HCT116 (cell line): ENCODE results near the gene FAR2. TPM values are rescaled to one million over a fixed set of nuclear protein-coding genes. Genes with fewer than 3 reads are reported as not detected.

Source experiments
- ATAC-seq: fragments of 200-7000 bp; cut with Tn5 transposase; 2 replicates; pipeline ENCODE4 v1.9.1; 2020; ENCODE audit warnings: mild to moderate bottlenecking, moderate library complexity
- BruUV-seq: library from RNA; stranded (reverse); fragments of 400-500 nt; replicated peaks from 2 replicates; lab custom pipeline; 2021; lab: Mats Ljungman, UMichigan
- CTCF ChIA-PET: fragments of 300-600 bp; sonication (Branson Sonifier 250); formaldehyde crosslinking; loops from one replicate; lab custom pipeline; 2021; ENCODE audit warnings: antibody characterized with exemption; lab: Charles Lee
- POLR2A ChIA-PET: fragments of 300-600, 350-600 bp; sonication (Branson Sonifier 250); formaldehyde crosslinking; loops from one replicate; lab custom pipeline; 2021; ENCODE audit warnings: antibody characterized with exemption; lab: Charles Lee
- RAD21 ChIA-PET, 2 experiments: fragments of 300-600 bp; sonication (Branson Sonifier 250); formaldehyde crosslinking; loops; one replicate each; lab custom pipeline; 2023; ENCODE audit warnings: low total read pairs in 2 of 2; ENCODE audit not compliant: uncharacterized antibody in 2 of 2, unreplicated experiment in 2 of 2, low non-redundant PET in 1 of 2; lab: Charles Lee
- DNase-seq: peaks from one replicate; pipeline ENCODE4 v3.0.0-alpha.2; 2010; ENCODE audit warnings: low read depth, low spot score
- H2AFZ ChIP-seq: fragments of 200-600 bp; shearing (Covaris generic), sonication (generic); 2 replicates; pipeline ENCODE4 v1.6.1; 2017; ENCODE audit warnings: low read depth, mixed run types, mixed read lengths, antibody characterized with exemption, low read length; ENCODE audit not compliant: poor library complexity, severe bottlenecking
- H3K27ac ChIP-seq: 2 replicates; pipeline ENCODE4 v1.5.1; 2012; ENCODE audit warnings: low read depth, low read length
- H3K27me3 ChIP-seq: fragments of 200-600 bp; sonication (generic); 2 replicates; pipeline ENCODE4 v1.6.1; 2016; ENCODE audit warnings: mixed run types, low read length, mixed read lengths; ENCODE audit not compliant: insufficient read depth
- H3K36me3 ChIP-seq, 2 experiments: fragments of 200-500 bp in 1 of 2; fragments of 200-600 bp in 1 of 2; sonication (Bioruptor generic) in 1 of 2; sonication (generic) in 1 of 2; 2 replicates each; pipeline versions ENCODE4 v1.5.1 to v1.6.1; 2014 to 2016; ENCODE audit warnings: low read length in 2 of 2, inconsistent platforms in 1 of 2, mixed read lengths in 1 of 2, mixed run types in 1 of 2; ENCODE audit not compliant: insufficient read depth in 2 of 2, control insufficient read depth in 1 of 2
- H3K4me1 ChIP-seq, 2 experiments: fragments of 200-600 bp in 1 of 2; sonication (generic) in 1 of 2; 2 replicates each; pipeline versions ENCODE4 v1.5.1 to v1.6.1; 2012 to 2017; ENCODE audit warnings: low read length in 2 of 2, inconsistent platforms in 1 of 2, mild to moderate bottlenecking in 1 of 2, mixed read lengths in 1 of 2, mixed run types in 1 of 2, moderate library complexity in 1 of 2; ENCODE audit not compliant: insufficient read depth in 2 of 2, control insufficient read depth in 1 of 2
- H3K4me2 ChIP-seq: fragments of 200-600 bp; sonication (generic); 2 replicates; pipeline ENCODE4 v1.6.1; 2017; ENCODE audit warnings: mixed run types, low read length, mixed read lengths
- H3K4me3 ChIP-seq, 2 experiments: fragments of 200-600 bp in 1 of 2; sonication (generic) in 1 of 2; replicated peaks in 1 of 2; 2 replicates each; pipeline ENCODE4 v1.5.1; 2011 to 2016; ENCODE audit warnings: low read length in 2 of 2, control low read depth in 1 of 2, low read depth in 1 of 2, mild to moderate bottlenecking in 1 of 2, mixed read lengths in 1 of 2, mixed run types in 1 of 2
- H3K79me2 ChIP-seq: fragments of 200-600 bp; sonication (generic); 2 replicates; pipeline ENCODE4 v1.6.1; 2017; ENCODE audit warnings: mild to moderate bottlenecking, mixed run types, low read length, moderate library complexity, mixed read lengths; ENCODE audit not compliant: insufficient read depth
- H3K9ac ChIP-seq: fragments of 200-600 bp; sonication (generic); 2 replicates; pipeline ENCODE4 v1.6.1; 2016; ENCODE audit warnings: low read length, mixed read lengths
- H3K9me2 ChIP-seq: fragments of 200-600 bp; sonication (generic), shearing (Covaris generic); 2 replicates; pipeline ENCODE4 v1.6.1; 2017; ENCODE audit warnings: mixed run types, mild to moderate bottlenecking, moderate library complexity; ENCODE audit not compliant: insufficient read depth
- H3K9me3 ChIP-seq, 2 experiments: fragments of 200-500 bp in 1 of 2; fragments of 200-600 bp in 1 of 2; sonication (Bioruptor generic) in 1 of 2; sonication (generic) in 1 of 2; 2 replicates each; pipeline ENCODE4 v1.6.1; 2014 to 2017; ENCODE audit warnings: low read length in 2 of 2, mixed read lengths in 2 of 2, inconsistent platforms in 1 of 2, low read depth in 1 of 2, mild to moderate bottlenecking in 1 of 2, mixed run types in 1 of 2, moderate library complexity in 1 of 2; ENCODE audit not compliant: control insufficient read depth in 1 of 2, insufficient read depth in 1 of 2
- H4K20me1 ChIP-seq: fragments of 200-600 bp; sonication (generic), shearing (Covaris generic); 2 replicates; pipeline ENCODE4 v1.6.1; 2017; ENCODE audit warnings: mixed run types, mild to moderate bottlenecking, moderate library complexity; ENCODE audit not compliant: insufficient read depth
- CEBPB ChIP-seq: IDR thresholded peaks from 2 replicates; pipeline ENCODE4 v1.6.1; 2012; ENCODE audit warnings: low read depth
- CTCF ChIP-seq, 3 experiments: fragments of 200-600 bp in 1 of 3; sonication (generic) in 1 of 3; IDR thresholded peaks in 2 of 3; conservative IDR thresholded peaks in 1 of 3; 2 replicates each; pipeline ENCODE4 v1.5.1; 2012 to 2017; ENCODE audit warnings: low read depth in 2 of 3, low read length in 2 of 3, antibody characterized with exemption in 1 of 3, borderline replicate concordance in 1 of 3, control low read depth in 1 of 3, mild to moderate bottlenecking in 1 of 3, mixed read lengths in 1 of 3, mixed run types in 1 of 3, moderate library complexity in 1 of 3; ENCODE audit not compliant: insufficient read depth in 1 of 3
- EGR1 ChIP-seq: IDR thresholded peaks from 2 replicates; pipeline ENCODE4 v1.6.1; 2012; ENCODE audit warnings: low read depth
- ELF1 ChIP-seq: IDR thresholded peaks from 2 replicates; pipeline ENCODE4 v1.6.1; 2012; ENCODE audit warnings: low read depth, borderline replicate concordance
- POLR2AphosphoS5 ChIP-seq: IDR thresholded peaks from 2 replicates; pipeline ENCODE4 v1.6.1; 2011; ENCODE audit warnings: mild to moderate bottlenecking, low read depth, low read length, moderate library complexity
- REST ChIP-seq: IDR thresholded peaks from 2 replicates; pipeline ENCODE4 v1.6.1; 2012; ENCODE audit warnings: low read depth
- ZBTB33 ChIP-seq: IDR thresholded peaks from 2 replicates; pipeline ENCODE4 v1.6.1; 2011; ENCODE audit warnings: mild to moderate bottlenecking, low read length, moderate library complexity; ENCODE audit not compliant: insufficient replicate concordance; ENCODE audit errors: extremely low read depth
- ZFX ChIP-seq: fragments of 450-650 bp; IDR thresholded peaks from 2 replicates; pipeline ENCODE4 v1.6.1; 2017
- ZNF274 ChIP-seq: fragments of 200-500 bp; sonication (Bioruptor generic); IDR thresholded peaks from 2 replicates; pipeline ENCODE4 v1.6.1; 2014; ENCODE audit warnings: mild to moderate bottlenecking, low read depth, low read length, inconsistent platforms
- intact Hi-C: fragments of 100-400 bp; cut with micrococcal nuclease; formaldehyde crosslinking; loops from 2 replicates; pipeline ENCODE4 v1.10.0; 2022
- total RNA-seq: library from RNA; stranded (reverse); gene quantifications from one replicate; pipeline ENCODE4 v1.2.1, GENCODE V29; 2021; ENCODE audit not compliant: unreplicated experiment

Gene FAR2
- total RNA-seq, 1 experiment from 2014 or later: 9.7 TPM

DNA sequence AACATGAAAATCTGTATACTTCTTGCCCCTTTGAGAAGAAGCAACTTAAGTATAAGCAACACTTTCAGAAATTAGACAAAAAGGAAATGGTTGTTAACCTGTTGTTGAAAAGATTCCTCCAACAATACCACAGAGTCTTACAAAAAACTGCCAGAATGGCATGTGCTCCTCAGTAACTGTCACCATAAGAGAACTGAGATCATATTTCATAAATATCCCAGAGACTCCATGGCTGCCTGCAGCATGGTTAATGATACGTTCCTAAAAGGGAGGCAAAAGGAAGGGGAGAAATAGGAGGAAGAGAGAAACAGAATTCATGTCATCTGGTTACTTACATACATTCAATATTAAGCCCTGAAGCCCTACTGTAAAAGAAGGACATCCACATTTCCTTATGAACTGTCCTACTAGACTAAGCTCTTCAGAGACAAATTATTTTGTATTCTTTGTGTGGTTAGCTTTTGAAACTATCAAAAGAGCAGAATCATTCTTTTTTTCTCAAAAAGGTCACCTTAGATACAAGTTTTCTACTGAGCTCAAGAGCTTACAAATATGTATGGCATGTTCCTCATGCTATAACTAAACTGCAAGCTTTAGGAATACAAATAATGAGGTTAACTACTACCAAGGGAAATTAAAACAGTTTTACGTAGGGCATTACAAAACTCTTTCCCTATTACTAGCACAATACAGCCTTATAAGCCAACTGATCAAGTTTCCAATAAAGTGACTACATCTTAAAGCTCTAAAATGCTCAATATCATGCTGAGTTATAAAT, 194.1 kb downstream of the FAR2 start:
- ChIA-PET POLR2A (no interaction called here), CTCF (interaction anchor here (1.1 kb wide), 1 partner anchor 25 kb away, joined by 3 read pairs; no protein-coding TSS in a partner anchor), RAD21 (no interaction called here)
- Histone ChIP-seq H3K9me3 (no peaks in the 10 kb centered on the region), H2AFZ (no peak overlapping the region), H3K4me1 (no peaks in the 10 kb centered on the region), H3K79me2 (no peaks in the 10 kb centered on the region), H3K36me3 (peaks cover 5 to 19% of the 10 kb centered on the region in 2 experiments; a peak in 2 of 4 replicates), H3K4me2 (no peak overlapping the region), H3K27me3 (no peaks in the 10 kb centered on the region), H3K9me2 (no peaks in the 10 kb centered on the region), H4K20me1 (no peaks in the 10 kb centered on the region), H3K27ac (no peak overlapping the region), H3K4me3 (no peak overlapping the region), H3K9ac (no peak overlapping the region)
- no TSS peak for BruUV-seq
- no peak for TF ChIP-seq ZFX
- ATAC-seq (no peak), DNase-seq (no peak)
- intact Hi-C loops: no loop called here

- CTCF ChIA-PET: no interaction called here
- Histone ChIP-seq H4K20me1 (0 out of 2 replicates have a peak, but pooled peaks cover 8% of the 10 kb centered on the region), H3K27me3 (no peaks in the 10 kb centered on the region), H2AFZ (no peak overlapping the region), H3K79me2 (no peaks in the 10 kb centered on the region), H3K4me1 (no peaks in the 10 kb centered on the region), H3K9ac (no peak overlapping the region), H3K36me3 (peaks cover 5 to 14% of the 10 kb centered on the region in 2 experiments; a peak in 1 of 4 replicates), H3K4me2 (no peak overlapping the region), H3K27ac (no peak overlapping the region), H3K9me3 (no peaks in the 10 kb centered on the region), H3K4me3 (no peak overlapping the region), H3K9me2 (no peaks in the 10 kb centered on the region)
- no TSS peak for BruUV-seq
- ATAC-seq (no peak), DNase-seq (no peak)
- POLR2A ChIA-PET: no interaction called here
- RAD21 ChIA-PET: no interaction called here
- intact Hi-C loops: no loop called here
- no peak for TF ChIP-seq POLR2AphosphoS5
- no peak for TF ChIP-seq EGR1
- TF ChIP-seq ZNF274: no peak
- no peak for TF ChIP-seq CTCF (IDR thresholded peaks at IDR 0.05 in 2 of 3, conservative IDR thresholded peaks at IDR 0.05 in 1 of 3; ENCODE audit: borderline replicate concordance in 1 of 3, insufficient read depth in 1 of 3, low read depth in 2 of 3, low read length in 2 of 3)
- TF ChIP-seq CEBPB: no peak
- no peak for TF ChIP-seq ZBTB33
- no peak for TF ChIP-seq ELF1
- no peak for TF ChIP-seq REST
- TF ChIP-seq ZFX: no peak
Measured at GRCh38 chr12:29346769-29347421, 197.8 kb downstream of the FAR2 start.
